Stimulated activated CD8-positive, alpha-beta memory T cell treated with anti-CD3 and anti-CD28 coated beads, Interleukin-4, amount 100 ng/mL, for 24 hours (primary cell): ENCODE data around the gene ZBTB3.
"Not testable (repeated sequence)": the region's sequence is repeated elsewhere in the genome, so short reads cannot be mapped to it uniquely, and the experiment has no call there.

ENCODE experiments used
- DNase-seq: peaks from one replicate; pipeline ENCODE4 v3.0.0-alpha.2; 2020; ENCODE audit warnings: low read depth

The ZBTB3 gene

GRCh38 chr11:62753736-62754603 is at the start of gene ZBTB3:
Gene ZBTB3 (minus strand): TSS chr11:62754160. CDS start chr11:62753664, 496 bp downstream.
- peak; percentile 90 for DNase-seq

GRCh38 chr11:62801071-62801470 is 47.1 kb upstream of the ZBTB3 start:
- DNase-seq = no peak

- no peak for DNase-seq
Measured at GRCh38 chr11:62799486-62799885, 45.5 kb upstream of the ZBTB3 start.

GRCh38 chr11:62796281-62796680 is 42.3 kb upstream of the ZBTB3 start:
- DNase-seq = no peak

GRCh38 chr11:62794201-62794775 is 40.3 kb upstream of the ZBTB3 start:
- DNase-seq = no peak

- no peak for DNase-seq
Measured at GRCh38 chr11:62792202-62792575, 38.2 kb upstream of the ZBTB3 start.

- peak; percentile 90 for DNase-seq
Measured at GRCh38 chr11:62791501-62792201, 37.7 kb upstream of the ZBTB3 start, which contains the start of gene TMEM223. Gene TMEM223 (minus strand): TSS chr11:62792006. CDS start chr11:62791994, 12 bp downstream.

- DNase-seq = no peak
Measured at GRCh38 chr11:62789576-62789975, 35.6 kb upstream of the ZBTB3 start.

GRCh38 chr11:62788991-62789390 is 35.0 kb upstream of the ZBTB3 start:
- DNase-seq = no peak

GRCh38 chr11:62787005-62787759 is 33.2 kb upstream of the ZBTB3 start, which contains the start of gene TMEM179B:
Gene TMEM179B (plus strand): TSS chr11:62787402. CDS start chr11:62787432, 30 bp downstream.
- peak; percentile 97 for DNase-seq

GRCh38 chr11:62786318-62787004 is 32.5 kb upstream of the ZBTB3 start:
- DNase-seq = peak; percentile 72

GRCh38 chr11:62782753-62783152 is 28.8 kb upstream of the ZBTB3 start:
- DNase-seq = no peak

- DNase-seq = no peak
Measured at GRCh38 chr11:62778441-62778840, 24.5 kb upstream of the ZBTB3 start.

- no peak for DNase-seq
Measured at GRCh38 chr11:62777389-62777788, 23.4 kb upstream of the ZBTB3 start.

GRCh38 chr11:62775646-62776045 is 21.7 kb upstream of the ZBTB3 start:
- no peak for DNase-seq

- no peak for DNase-seq
Measured at GRCh38 chr11:62774407-62774806, 20.4 kb upstream of the ZBTB3 start.

- peak; percentile 91 for DNase-seq
Measured at GRCh38 chr11:62771144-62772021, 17.4 kb upstream of the ZBTB3 start, which contains the start of gene TAF6L. Gene TAF6L (plus strand): TSS chr11:62771396. CDS start chr11:62775784, 4,388 bp downstream.

- DNase-seq = no peak
Measured at GRCh38 chr11:62770778-62771143, 16.8 kb upstream of the ZBTB3 start.

- not testable (repeated sequence) for DNase-seq
Measured at GRCh38 chr11:62760867-62761227, 6.9 kb upstream of the ZBTB3 start.
